Measurements from ENCODE around the gene MAP1B.

- TF ChIP-seq CTCF (IDR thresholded peaks at IDR 0.05 in 4 of 5, conservative IDR thresholded peaks at IDR 0.05 in 1 of 5) (no peak), POLR2A (IDR thresholded peaks at IDR 0.05) (peak in 1 of 2 donors; percentile 9)
Observed at GRCh38 chr5:72151169-72151568, 43.9 kb downstream of the MAP1B start.
